Hepatocyte (in vitro differentiated cells): Measurements from ENCODE around the gene LILRB5. TPM values are rescaled to one million over a fixed set of nuclear protein-coding genes. Genes with fewer than 3 reads are reported as not detected.
A peak's percentile ranks its signal among the peaks of the same experiment; 100 is the strongest.
"Not testable (repeated sequence)": the region's sequence is repeated elsewhere in the genome, so short reads cannot be mapped to it uniquely, and the experiment has no call there.

Experiments used
- DNase-seq: peaks from one replicate; pipeline ENCODE4 v3.0.0-alpha.2; 2016; ENCODE audit warnings: low spot score
- H2AFZ ChIP-seq: fragments of 200-600 bp; sonication (generic); 2 replicates; pipeline ENCODE4 v1.6.0; 2016; ENCODE audit warnings: antibody characterized with exemption, mild to moderate bottlenecking
- H3K27ac ChIP-seq: fragments of 200-600 bp; sonication (generic); 2 replicates; pipeline ENCODE4 v1.5.1; 2016; ENCODE audit warnings: mild to moderate bottlenecking
- H3K27me3 ChIP-seq: fragments of 200-600 bp; sonication (generic); 2 replicates; pipeline ENCODE4 v1.6.1; 2016
- H3K36me3 ChIP-seq: fragments of 200-600 bp; sonication (generic); replicated peaks from 2 replicates; pipeline ENCODE4 v1.5.1; 2016; ENCODE audit warnings: low read depth; ENCODE audit not compliant: insufficient read depth
- H3K4me1 ChIP-seq: fragments of 200-600 bp; sonication (generic); 2 replicates; pipeline ENCODE4 v1.5.1; 2016; ENCODE audit warnings: mild to moderate bottlenecking, moderate library complexity; ENCODE audit not compliant: insufficient read depth
- H3K4me2 ChIP-seq: fragments of 200-600 bp; sonication (generic); 2 replicates; pipeline ENCODE4 v1.6.0; 2016
- H3K4me3 ChIP-seq: fragments of 200-600 bp; sonication (generic); 2 replicates; pipeline ENCODE4 v1.5.1; 2016; ENCODE audit warnings: mild to moderate bottlenecking
- H3K79me2 ChIP-seq: fragments of 200-600 bp; sonication (generic); 2 replicates; pipeline ENCODE4 v1.6.0; 2017; ENCODE audit warnings: mild to moderate bottlenecking
- H3K9me2 ChIP-seq: fragments of 200-600 bp; sonication (generic); replicated peaks from 2 replicates; pipeline ENCODE4 v1.6.0; 2017; ENCODE audit warnings: mild to moderate bottlenecking; ENCODE audit not compliant: insufficient read depth
- H3K9me3 ChIP-seq: fragments of 200-600 bp; sonication (generic); 2 replicates; pipeline ENCODE4 v1.5.1; 2016; ENCODE audit warnings: low read depth, mild to moderate bottlenecking
- H4K20me1 ChIP-seq: fragments of 200-600 bp; sonication (generic); 2 replicates; pipeline ENCODE4 v1.6.0; 2016; ENCODE audit warnings: mild to moderate bottlenecking; ENCODE audit not compliant: insufficient read depth, poor library complexity, severe bottlenecking
- CTCF ChIP-seq: fragments of 200-600 bp; sonication (generic); IDR thresholded peaks from 2 replicates; pipeline ENCODE4 v1.5.1; 2016; ENCODE audit warnings: antibody characterized with exemption, mild to moderate bottlenecking; ENCODE audit not compliant: poor library complexity
- EZH2 ChIP-seq: fragments of 200-600 bp; sonication (generic); IDR thresholded peaks from 2 replicates; pipeline ENCODE4 v1.6.1; 2016; ENCODE audit warnings: antibody characterized with exemption, mild to moderate bottlenecking, borderline replicate concordance
- EZH2phosphoT487 ChIP-seq: fragments of 200-600 bp; sonication (generic); IDR thresholded peaks from one replicate; pipeline ENCODE4 v1.6.1; 2018; ENCODE audit warnings: antibody characterized with exemption, mild to moderate bottlenecking, low read depth, moderate library complexity; ENCODE audit not compliant: unreplicated experiment, severe bottlenecking
- WGBS: methylation state at CpG from one replicate; pipeline ENCODE4 v1.1.6; 2016; ENCODE audit warnings: low lambda C conversion rate; ENCODE audit errors: missing lambda C conversion rate; 5-methylcytosine and 5-hydroxymethylcytosine counted together
- polyA plus RNA-seq: library from polyadenylated mRNA; unstranded; fragments of >200 nt; fragmentation: Nextera tagmentation; extraction: Ambion mirVana; gene quantifications from 2 replicates; pipeline ENCODE4 v1.2.1, GENCODE V29; 2016
- total RNA-seq: library from RNA; depleted of rRNA; stranded (reverse); fragments of >200 nt; gene quantifications from 2 replicates; pipeline ENCODE4 v1.2.3, GENCODE V29; 2014

The LILRB5 gene
- total and polyA plus RNA-seq, 2 experiments from 2014 or later = 0.80 to 1.6 TPM

GRCh38 chr19:54208784-54209057 lies 48.4 kb downstream of the LILRB5 start:
- 79% methylated on average over 8 of the region's 8 CpGs for WGBS

GRCh38 chr19:54207983-54208783 lies 48.9 kb downstream of the LILRB5 start:
- Histone ChIP-seq H3K4me1 (peaks cover 57% of the 10 kb centered on the region), H4K20me1 (peaks cover 59% of the 10 kb centered on the region), H3K9me2 (no peaks in the 10 kb centered on the region), H3K27ac (peak overlapping the region; percentile 91), H3K36me3 (no peaks in the 10 kb centered on the region), H3K4me2 (peak overlapping the region; percentile 52), H3K4me3 (no peak overlapping the region), H3K27me3 (no peaks in the 10 kb centered on the region), H3K79me2 (peaks cover 62% of the 10 kb centered on the region), H2AFZ (no peak overlapping the region), H3K9me3 (no peaks in the 10 kb centered on the region)
- peak; percentile 79 for DNase-seq
- WGBS = 81% methylated on average over 18 of the region's 18 CpGs
- TF ChIP-seq CTCF (no peak), EZH2 (no peak), EZH2phosphoT487 (no peak)

More at GRCh38 chr19:54208784-54209057, 48.4 kb downstream of the LILRB5 start:
- Histone ChIP-seq H4K20me1 (peaks cover 53% of the 10 kb centered on the region), H3K4me2 (peak overlapping the region; percentile 44), H3K27ac (peak overlapping the region; percentile 91), H3K79me2 (peaks cover 61% of the 10 kb centered on the region), H2AFZ (no peak overlapping the region), H3K27me3 (no peaks in the 10 kb centered on the region), H3K4me1 (peaks cover 53% of the 10 kb centered on the region), H3K9me3 (no peaks in the 10 kb centered on the region), H3K36me3 (no peaks in the 10 kb centered on the region), H3K4me3 (no peak overlapping the region), H3K9me2 (no peaks in the 10 kb centered on the region)
- no peak for DNase-seq
- TF ChIP-seq EZH2 = no peak
- TF ChIP-seq CTCF = no peak
- no peak for TF ChIP-seq EZH2phosphoT487

- Histone ChIP-seq H3K4me1 (peaks cover 62% of the 10 kb centered on the region), H3K79me2 (peaks cover 62% of the 10 kb centered on the region), H3K27me3 (no peaks in the 10 kb centered on the region), H3K4me2 (peak overlapping the region; percentile 52), H4K20me1 (peaks cover 64% of the 10 kb centered on the region), H3K4me3 (no peak overlapping the region), H3K9me2 (no peaks in the 10 kb centered on the region), H3K36me3 (no peaks in the 10 kb centered on the region), H3K27ac (peak overlapping the region; percentile 91), H3K9me3 (no peaks in the 10 kb centered on the region), H2AFZ (no peak overlapping the region)
- no peak for DNase-seq
- no peak for TF ChIP-seq EZH2phosphoT487
- TF ChIP-seq EZH2 = no peak
- no peak for TF ChIP-seq CTCF
- 83% methylated on average over 5 of the region's 5 CpGs for WGBS
Observed at GRCh38 chr19:54207676-54207982, 49.4 kb downstream of the LILRB5 start.

- not testable (repeated sequence) for H3K9me3 ChIP-seq, H3K9me2 ChIP-seq, H3K36me3 ChIP-seq, DNase-seq, H3K4me2 ChIP-seq, H2AFZ ChIP-seq, H3K27me3 ChIP-seq, H3K4me3 ChIP-seq
- Histone ChIP-seq H4K20me1 (peaks cover 69% of the 10 kb centered on the region), H3K79me2 (peaks cover 62% of the 10 kb centered on the region), H3K27ac (peak overlapping the region; percentile 91), H3K4me1 (peaks cover 66% of the 10 kb centered on the region)
- 94% methylated on average over 20 of the region's 23 CpGs for WGBS
Observed at GRCh38 chr19:54207193-54207592, 49.9 kb downstream of the LILRB5 start.
